ENCODE measurements around the gene STUB1.

DNA sequence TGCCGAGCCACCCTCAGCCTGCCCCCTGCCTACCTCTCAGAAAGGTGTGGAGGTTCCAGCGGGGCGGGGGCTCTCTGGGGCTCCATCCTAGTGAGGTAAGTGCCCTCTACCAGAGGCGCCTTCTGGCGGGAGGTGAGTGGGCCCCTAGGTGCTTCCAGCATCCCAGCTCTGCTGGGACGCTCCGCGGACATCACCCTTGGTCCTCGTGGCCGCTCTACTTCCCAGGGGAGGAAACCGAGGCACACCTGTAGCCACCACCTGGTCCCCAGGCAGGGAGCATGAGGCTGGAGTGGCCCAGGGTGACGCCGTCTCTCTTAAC, 37.2 kb upstream of the STUB1 start:
- no peak for TF ChIP-seq POLR2AphosphoS5 (IDR thresholded peaks at IDR 0.05)
- TF ChIP-seq, protein P1, sequence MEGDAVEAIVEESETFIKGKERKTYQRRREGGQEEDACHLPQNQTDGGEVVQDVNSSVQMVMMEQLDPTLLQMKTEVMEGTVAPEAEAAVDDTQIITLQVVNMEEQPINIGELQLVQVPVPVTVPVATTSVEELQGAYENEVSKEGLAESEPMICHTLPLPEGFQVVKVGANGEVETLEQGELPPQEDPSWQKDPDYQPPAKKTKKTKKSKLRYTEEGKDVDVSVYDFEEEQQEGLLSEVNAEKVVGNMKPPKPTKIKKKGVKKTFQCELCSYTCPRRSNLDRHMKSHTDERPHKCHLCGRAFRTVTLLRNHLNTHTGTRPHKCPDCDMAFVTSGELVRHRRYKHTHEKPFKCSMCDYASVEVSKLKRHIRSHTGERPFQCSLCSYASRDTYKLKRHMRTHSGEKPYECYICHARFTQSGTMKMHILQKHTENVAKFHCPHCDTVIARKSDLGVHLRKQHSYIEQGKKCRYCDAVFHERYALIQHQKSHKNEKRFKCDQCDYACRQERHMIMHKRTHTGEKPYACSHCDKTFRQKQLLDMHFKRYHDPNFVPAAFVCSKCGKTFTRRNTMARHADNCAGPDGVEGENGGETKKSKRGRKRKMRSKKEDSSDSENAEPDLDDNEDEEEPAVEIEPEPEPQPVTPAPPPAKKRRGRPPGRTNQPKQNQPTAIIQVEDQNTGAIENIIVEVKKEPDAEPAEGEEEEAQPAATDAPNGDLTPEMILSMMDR (IDR thresholded peaks at IDR 0.05 in 8 of 11, conservative IDR thresholded peaks at IDR 0.05 in 3 of 11): no peak

All from spleen (tissue), 7 donors.